Cardiac fibroblast (primary cell): ENCODE results near the gene P2RX6.

Experiments used
- DNase-seq, 2 donors: peaks; one replicate each; pipeline versions ENCODE4 v3.0.0 to v3.0.0-alpha.2; 2010; ENCODE audit warnings: low read depth in 2 of 2
- H3K4me3 ChIP-seq, 2 donors: replicated peaks in 1 of 2; 1 replicate in 1 of 2; 2 replicates in 1 of 2; pipeline ENCODE4 v1.5.1; 2011; ENCODE audit warnings: low read depth in 2 of 2, low read length in 2 of 2, mild to moderate bottlenecking in 2 of 2, moderate library complexity in 1 of 2
- CTCF ChIP-seq: IDR thresholded peaks from one replicate; pipeline ENCODE4 v1.5.1; 2011; ENCODE audit warnings: low read depth, mild to moderate bottlenecking, low read length, inconsistent platforms

Gene P2RX6

GRCh38 chr22:21030032-21030431 is 15.1 kb downstream of the P2RX6 start:
- no peak for TF ChIP-seq CTCF
- no peak overlapping the region for H3K4me3 ChIP-seq
- DNase-seq, result no peak

GRCh38 chr22:21030621-21031544 is 15.9 kb downstream of the P2RX6 start:
- no peak for DNase-seq
- H3K4me3 ChIP-seq, result no peak overlapping the region
- no peak for TF ChIP-seq CTCF

- H3K4me3 ChIP-seq, result no peak overlapping the region
- no peak for DNase-seq
Observed at GRCh38 chr22:21031545-21032036, 16.6 kb downstream of the P2RX6 start.

GRCh38 chr22:21032037-21032867 is 17.3 kb downstream of the P2RX6 start, which contains the start of gene SLC7A4:
TSS of gene SLC7A4 (minus strand) at chr22:21032561. CDS start at chr22:21031812, 749 bp downstream.
- H3K4me3 ChIP-seq, result no peak within 1 kb of the TSS
- no peak for DNase-seq
- TF ChIP-seq CTCF, result no peak

More at GRCh38 chr22:21031545-21032036, 16.6 kb downstream of the P2RX6 start:
- no peak for TF ChIP-seq CTCF

GRCh38 chr22:21032868-21033688 is 18.1 kb downstream of the P2RX6 start:
- no peak overlapping the region for H3K4me3 ChIP-seq
- no peak for DNase-seq

More at GRCh38 chr22:21032868-21033688, 18.1 kb downstream of the P2RX6 start:
- TF ChIP-seq CTCF, result no peak
